Measurements from ENCODE around the gene PPP1R16B. TPM values are rescaled to one million over a fixed set of nuclear protein-coding genes. Genes with fewer than 3 reads are reported as not detected.
"Not testable (repeated sequence)": the region's sequence is repeated elsewhere in the genome, so short reads cannot be mapped to it uniquely, and the experiment has no call there.

PPP1R16B gene
- total RNA-seq, 1 donor from 2014 or later, result 10.4 TPM

DNA sequence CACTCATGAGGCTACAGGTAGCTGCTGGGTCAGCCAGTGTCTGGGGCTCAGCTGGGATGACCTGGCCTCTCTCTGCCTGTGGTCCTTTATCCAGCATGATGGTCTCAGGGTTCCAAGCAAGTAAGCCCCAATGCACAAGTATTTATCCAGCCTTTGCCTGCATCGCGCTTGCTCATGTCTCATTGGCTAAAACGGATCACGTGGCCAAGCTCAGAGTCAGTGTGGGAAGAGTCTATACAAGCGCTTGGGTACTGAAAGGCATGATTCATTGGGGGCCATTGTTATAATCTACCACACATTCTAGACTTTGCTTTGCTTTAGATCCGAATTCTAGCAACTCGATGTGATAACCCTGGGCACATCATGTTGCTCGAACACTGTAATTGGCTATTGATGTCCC, 48.3 kb downstream of the PPP1R16B start:
- no peak for DNase-seq (ENCODE audit: low spot score)

DNA sequence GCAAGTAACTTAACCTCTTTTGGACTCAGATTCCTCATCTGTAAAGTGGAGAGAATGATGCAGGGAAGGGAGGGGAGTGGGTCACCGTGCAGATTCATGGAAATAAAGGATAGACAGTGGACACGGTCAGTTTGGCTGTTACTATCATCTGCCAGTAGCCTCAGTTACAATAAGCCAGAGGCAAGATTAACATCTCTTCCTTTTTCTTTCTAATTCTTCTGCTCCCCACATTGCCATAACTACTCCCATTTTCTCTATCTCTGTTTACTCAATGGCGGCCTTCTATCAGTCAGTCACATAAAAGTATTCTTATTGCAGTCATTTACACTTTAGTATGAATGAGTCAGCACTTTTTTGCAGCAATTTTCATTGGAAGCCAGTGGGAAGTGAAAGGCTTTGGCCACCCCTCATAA, 49.2 kb downstream of the PPP1R16B start:
- no peak for DNase-seq (ENCODE audit: low spot score)

DNA sequence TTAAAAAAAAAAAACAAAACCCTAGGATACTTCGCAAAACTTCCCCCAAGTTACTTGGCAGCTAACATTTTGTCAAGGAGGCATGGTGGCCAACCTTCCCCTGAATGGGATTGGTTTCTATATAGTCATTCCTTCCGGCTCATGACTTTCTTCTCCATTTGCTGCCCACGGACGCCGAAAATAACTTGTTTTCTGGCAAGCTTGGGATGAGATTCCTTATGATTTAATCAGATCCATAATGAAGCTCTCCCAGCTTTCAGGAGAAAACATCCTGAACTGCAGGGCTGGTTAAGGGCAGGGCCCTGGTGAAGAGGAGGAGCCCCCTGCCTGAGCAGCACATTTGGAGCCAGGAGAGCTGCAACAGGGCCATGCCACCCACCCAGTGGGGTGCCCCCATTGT, 49.9 kb downstream of the PPP1R16B start:
- DNase-seq (ENCODE audit: low spot score), result no peak

DNA sequence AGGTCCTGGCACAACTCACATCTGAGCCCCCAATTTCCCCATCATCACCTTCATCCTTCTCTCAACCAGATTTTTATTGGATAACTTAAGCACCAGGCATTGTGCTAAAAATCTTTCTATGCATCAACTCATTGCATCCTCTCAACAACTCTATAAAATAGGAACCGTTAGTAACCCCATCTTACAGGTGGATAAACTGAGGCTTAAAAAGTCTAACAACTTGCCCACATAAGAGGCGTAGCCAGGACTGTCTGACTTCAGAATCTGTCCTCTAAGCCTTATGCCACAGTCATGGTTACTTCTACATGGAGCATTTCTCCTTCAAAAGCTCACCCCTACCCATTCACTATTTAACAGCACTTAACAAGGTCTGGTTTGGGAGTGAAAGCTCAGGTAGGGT, 51.1 kb downstream of the PPP1R16B start:
- no peak for DNase-seq (ENCODE audit: low spot score)

DNA sequence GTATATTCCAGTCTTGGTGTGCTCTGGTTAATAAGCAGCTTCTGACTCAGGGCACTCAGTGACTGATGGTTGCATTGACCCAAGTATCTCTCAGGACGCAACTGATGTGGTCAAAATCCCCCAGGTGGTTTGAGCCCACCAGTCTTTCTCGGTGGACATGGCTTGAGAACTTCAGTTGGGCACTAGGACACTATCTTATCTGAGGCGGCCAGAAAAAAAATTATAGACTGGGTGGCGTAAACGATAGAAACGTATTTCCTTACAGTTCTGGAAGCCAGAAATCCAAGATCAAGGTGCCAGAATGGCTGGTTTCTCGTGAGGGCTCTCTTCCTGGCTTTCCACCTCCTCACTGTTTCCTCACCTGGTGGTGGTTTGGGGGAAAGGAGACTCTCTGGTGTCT, 52.2 kb downstream of the PPP1R16B start:
- DNase-seq (ENCODE audit: low spot score), result no peak

DNA sequence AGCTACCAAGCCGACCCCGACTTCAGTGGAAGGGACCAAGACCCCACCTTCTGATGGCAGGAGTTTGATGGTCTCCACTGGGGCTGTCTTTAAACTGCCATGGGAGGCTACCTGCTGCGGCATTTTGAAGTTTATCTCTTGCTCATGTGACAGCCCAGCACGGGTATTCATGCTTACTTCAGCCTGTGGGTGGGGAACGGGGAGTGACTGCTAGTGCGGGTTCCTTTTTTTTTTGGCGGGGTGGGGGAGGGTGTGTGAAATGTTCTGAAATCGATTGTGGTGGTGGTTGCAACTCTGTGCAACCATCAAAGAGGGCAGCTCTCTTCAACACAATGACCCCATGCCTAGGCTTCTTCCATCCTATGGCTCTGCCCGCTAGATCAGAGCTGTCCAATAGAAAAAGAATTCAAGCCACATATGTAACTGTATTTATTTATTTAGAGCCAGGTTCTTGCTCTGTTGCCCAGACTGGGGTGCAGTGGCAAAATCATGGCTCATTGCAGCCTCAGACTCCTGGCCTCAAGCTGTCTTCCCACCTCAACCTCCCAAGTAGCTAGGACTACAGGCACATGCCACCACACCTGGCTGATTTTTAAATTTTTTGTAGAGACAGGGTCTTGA, 53.7 kb downstream of the PPP1R16B start:
- DNase-seq (ENCODE audit: low spot score), result no peak

DNA sequence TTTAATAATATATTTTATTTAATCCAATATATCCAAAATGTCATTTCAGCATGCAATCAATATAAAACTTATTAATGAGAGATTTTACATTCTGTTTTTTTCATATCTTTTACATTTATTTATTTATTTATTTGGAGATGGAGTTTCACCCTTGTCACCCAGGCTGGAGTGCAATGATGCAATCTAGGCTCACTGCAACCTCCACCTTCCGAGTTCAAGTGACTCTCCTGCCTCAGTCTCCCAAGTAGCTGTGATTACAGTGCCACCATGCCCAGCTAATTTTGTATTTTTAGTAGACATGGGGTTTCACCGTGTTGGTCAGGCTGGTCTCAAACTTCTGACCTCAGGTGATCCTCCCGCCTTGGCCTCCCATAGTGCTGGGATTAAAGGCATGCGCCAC, 54.4 kb downstream of the PPP1R16B start:
- not testable (repeated sequence) for DNase-seq (ENCODE audit: low spot score)

DNA sequence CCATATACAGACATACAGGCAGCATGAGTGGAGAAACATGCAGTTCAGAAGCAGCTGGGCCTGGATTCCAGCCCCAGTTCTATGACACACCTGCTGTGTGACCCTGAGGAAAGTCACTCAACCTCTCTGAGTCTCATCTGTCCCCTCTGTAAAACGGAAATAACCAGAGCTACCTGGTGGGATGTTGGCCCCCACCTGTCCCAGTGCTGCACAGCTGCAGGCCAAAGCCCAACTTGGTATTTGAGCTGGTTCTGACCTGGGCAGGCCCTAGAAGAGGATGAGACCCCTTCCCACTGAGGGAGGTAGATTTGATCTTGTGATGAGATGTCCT, 55.5 kb downstream of the PPP1R16B start:
- DNase-seq (ENCODE audit: low spot score), result no peak

DNA sequence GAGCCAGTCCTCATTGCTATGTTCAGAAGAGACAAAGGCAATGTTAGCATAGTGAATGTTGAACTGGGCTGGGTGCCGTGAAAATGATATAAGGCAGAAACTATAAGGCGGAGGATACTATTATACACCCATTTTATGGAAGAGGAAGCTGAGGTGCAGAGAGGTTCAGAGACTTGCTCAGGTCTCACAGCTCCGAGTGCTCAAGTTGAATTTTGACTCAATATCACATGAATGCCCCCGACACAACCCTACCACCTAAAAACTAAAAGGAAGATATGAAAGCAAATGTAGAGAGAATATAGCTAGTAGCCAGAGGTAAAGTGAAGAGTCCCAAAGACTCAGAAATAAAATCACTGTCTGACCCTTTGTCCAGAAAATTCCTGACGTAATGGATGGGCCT, 56.7 kb downstream of the PPP1R16B start:
- DNase-seq (ENCODE audit: low spot score), result no peak

DNA sequence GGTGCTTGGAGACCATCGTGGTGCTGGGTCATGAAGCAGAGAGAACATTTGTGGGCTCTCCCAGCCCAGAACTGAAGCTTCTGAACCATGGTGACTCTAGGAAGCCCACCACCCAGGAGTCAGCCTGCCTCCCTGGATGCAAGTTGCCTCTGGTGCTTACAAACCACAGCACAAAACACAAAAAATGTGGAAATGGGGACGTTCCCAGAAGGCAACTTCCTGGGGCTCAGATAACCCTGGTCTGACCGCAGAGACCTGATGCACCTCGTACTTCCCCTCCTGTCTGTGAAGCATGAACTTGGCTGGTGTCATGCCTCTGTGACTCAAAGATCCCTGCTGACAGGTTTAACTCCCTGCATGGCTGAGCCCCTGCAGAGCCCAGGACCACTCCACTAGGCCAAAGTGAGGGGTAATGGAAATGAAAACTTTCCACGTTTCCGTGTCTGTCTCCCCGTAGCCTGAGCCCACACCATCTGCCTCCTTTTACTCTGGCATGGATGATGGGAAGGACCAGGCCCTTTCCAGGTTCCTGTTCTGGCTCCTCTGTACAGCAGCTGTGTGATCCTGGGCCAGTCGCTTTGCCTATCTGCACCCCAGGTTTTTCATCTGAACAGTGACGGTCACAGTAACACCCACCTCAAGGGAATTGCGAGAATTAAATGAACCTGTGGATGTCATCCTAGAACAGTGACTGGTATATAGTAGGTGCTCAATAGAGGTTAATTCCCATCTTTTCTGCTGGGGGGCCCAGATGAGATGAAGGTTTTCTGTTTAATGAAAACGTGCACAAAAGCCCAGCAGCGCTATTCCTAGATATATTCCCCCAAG, 57.7 kb downstream of the PPP1R16B start:
- DNase-seq (ENCODE audit: low spot score), result no peak

DNA sequence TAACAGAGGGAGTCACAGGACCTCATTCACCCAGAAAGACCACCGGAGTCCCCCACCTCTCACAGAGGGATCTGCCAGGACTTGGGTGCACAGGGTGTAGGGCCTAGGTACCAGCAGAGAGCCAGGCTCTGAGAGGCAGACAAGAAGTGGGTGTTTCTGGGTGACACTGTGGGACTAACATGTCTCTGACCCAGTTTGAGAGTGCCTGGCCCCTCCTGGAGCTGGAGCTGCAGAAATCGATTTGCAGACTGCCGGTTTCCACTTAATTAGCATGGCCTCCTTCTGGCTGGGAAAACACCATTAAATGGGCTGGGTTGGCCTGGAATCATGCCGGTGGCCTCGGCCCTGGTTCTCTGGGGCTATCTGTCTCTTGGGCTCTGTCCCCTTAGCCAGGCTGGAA, 59.2 kb downstream of the PPP1R16B start:
- DNase-seq (ENCODE audit: low spot score), result no peak

DNA sequence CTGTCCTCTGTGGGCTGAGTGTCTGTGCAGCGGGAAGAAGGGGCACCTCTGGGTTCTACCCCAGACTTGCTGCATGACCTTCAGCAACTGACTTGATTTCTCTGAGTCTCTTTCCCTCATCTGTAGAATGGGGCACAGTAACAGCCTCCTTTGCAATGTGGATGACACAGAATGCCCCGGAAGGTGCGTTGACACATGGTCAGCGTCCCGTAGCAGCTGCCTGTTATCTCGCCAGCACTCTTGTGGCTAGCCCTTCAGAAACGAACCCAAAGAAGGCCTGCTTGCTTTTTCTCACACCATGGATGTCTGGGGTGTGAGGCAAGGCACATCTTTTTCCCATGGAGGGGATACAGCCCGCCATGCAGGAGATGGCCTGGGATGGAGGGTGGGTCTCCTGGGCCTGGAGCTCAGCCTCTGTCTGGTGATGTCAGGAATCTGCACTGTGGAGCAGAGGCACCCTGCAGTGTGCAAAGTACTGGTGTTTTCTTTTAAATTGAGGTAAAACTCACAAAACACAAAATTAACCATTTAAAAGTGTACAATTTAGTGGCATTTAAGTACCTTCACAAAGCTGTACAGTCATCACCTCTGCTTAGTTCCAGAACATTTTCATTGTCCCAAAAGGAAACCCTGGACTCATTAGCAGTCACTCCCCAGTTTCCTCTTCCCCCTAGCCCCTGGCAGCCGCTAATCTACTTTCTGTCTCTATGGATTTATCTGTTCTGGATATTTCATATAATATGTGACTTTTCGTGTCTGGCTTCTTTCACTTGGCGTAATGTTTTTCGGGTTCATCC, 61.0 kb downstream of the PPP1R16B start:
- no peak for DNase-seq (ENCODE audit: low spot score)

DNA sequence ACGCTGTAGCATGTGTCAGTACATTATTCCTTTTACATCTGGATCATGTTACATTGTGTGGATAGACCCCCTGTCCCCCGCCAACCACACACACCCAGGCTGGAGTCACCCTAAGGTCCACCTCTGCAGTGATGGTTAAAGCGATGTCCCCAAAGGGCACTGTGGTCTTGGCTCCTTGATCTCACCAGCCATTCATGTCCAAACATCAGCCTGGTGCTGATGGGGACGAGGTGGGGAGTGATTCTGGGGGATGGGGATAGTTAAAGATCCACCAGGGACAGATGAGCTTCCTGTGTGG, 61.5 kb downstream of the PPP1R16B start:
- no peak for DNase-seq (ENCODE audit: low spot score)

DNA sequence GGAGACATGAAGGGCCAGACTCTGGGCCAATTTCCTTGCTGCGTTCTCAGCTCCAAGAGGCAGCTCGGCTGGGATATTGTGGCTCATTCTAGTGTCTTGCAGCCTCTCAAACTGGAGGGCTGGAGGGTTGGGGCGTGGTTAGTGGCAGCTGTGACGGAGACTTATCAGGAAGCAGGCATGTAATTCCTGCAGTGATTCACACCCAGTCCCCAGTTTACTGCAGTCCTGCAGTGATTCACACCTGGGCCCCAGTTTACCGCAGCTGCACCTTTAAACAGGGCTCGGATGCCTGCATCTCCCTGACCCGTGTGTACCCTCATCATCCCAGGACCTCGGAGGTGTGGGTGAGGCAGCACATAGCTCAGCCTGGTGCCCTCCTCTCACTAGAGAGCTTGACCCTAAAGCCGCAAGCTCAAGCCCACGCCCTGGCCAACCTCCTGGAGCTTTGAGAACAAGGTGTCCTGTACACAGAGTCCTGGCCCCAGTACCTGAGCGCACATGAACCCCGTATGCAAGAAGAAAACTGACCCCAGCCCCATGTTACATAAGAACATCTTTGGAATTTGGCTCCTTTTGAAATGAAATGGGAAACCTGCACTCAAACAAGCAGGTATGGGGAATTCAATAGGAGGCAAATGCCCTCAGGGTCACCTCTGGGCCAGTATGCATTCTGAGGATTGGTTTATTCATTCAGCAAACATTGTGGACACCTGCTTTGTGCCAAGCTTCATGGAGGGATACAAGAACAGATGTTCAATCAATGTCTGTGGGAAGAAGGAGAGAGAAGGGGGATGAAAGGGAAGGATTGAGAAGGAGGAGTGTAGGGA, 65.4 kb downstream of the PPP1R16B start:
- DNase-seq (ENCODE audit: low spot score), result no peak

DNA sequence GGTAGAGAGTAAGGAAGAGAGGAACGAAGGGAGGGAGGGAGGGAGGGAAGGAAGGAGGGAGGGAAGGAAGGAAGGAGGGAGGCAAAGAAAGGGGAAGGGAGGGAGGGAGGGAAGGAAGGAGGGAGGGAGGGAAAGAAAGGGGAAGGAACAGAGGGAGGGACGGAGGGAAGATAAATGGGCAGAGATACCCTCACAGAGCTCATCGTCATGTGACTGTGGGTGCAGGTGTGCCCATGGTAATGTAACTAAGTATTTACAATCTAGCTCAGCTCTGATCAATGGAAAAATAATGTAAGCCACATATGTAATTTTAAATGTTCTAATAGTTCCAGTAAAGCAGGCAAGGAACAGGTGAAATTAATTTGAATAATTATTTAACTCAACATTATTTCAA, 66.1 kb downstream of the PPP1R16B start:
- DNase-seq (ENCODE audit: low spot score), result no peak

DNA sequence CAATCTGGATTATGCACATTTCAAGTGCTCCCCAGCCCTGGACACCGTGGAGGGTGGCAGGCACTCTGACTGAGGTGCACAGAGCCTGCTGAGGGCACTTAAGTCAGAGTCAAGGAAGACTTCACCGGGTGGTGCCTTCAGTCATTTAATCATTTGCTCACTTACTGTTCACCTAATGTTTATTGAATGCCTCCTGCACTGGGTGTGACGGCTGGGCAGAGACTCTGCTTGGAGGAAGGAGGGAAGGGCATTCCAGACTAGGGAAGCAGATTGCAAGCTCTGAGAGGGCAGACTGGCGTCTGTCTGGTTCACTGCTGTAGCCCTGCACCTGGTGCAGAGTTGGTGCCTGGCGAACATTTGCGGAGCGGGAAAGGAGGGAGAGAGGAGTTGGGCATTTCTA, 66.5 kb downstream of the PPP1R16B start:
- no peak for DNase-seq (ENCODE audit: low spot score)

DNA sequence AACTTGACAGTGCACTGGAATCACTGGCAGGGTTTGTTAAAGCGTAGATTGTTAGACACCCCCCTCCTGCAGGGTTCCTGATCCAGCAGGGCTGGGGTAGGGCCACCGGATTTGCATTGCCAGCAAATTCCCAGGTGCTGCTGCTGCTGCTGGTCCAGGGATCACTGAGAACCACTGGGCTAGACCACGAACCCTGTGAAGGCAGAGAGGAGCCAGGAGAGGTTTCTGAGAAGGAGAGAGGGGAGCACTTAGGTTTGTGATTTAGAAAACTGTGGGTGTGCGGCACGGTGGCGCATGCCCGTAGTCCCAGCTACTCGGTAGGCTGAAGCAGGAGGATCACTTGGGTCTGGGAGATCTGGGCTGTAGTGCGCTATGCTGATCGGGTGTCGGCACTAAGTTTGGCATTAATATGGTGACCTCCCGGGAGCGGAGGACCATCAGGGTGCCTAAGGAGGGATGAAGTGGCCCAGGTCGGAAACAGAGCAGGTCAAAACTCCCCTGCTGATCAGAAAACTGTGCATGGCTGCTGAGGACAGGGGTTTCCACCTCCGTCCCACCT, 67.1 kb downstream of the PPP1R16B start:
- DNase-seq (ENCODE audit: low spot score), result no peak

DNA sequence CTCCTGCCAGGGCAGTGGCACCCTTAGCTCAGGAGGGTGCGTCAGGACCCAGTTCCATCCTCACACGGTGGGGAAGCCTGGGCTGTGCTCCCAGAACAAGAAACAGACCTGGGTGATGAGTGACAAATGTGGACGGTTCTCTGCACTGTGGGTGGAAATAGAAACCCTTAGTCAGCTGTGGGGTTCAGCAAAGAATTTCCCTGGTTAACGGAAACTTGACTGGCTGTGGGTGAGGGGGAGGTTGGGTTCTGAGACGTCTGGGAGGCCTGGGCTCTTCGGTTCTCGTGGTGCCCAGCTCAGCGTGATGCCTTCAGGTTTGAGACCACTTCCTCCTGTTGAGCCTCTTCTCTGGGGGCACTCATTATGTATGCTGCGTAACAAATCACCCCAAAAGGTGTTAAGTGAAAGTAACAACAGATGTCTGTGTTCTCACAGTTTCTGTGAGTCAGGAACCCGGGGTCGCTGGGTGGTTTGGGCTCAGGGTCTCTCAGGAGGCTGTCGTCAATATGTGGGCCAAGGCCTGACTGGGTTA, 67.6 kb downstream of the PPP1R16B start:
- no peak for DNase-seq (ENCODE audit: low spot score)

DNA sequence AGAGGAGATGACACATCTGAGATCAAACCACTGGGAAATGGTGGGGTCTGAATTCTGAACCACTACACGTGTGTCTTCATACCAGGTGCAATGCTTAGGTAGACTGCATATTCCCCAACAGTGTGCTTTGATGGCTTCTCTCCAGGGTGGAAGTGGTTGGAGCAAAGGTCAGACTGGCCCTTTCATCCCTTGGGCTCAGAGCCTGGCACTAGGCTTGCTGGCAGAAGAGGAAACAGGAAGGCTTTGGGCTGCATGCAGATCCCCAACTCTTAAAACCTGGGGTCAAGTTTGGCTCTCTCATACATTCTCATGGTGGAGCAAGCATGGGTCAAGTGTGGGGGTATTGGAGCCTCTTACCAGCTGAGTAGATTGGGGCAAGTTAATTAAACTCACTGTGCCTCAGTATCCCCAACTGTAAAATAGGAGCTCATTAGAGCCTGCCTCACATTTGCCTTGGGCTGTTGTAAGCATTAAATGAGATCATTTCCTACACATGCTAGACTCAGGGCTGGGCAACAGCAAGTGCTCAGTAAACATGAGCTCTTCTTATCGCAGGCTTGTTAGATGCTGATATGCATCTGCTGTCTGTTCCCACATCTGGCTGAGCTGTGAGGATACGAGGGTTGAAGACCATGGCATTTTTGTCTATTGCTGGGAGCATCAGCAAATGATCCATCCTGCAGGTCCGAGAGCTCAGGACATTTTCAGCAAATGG, 69.1 kb downstream of the PPP1R16B start:
- no peak for DNase-seq (ENCODE audit: low spot score)

DNA sequence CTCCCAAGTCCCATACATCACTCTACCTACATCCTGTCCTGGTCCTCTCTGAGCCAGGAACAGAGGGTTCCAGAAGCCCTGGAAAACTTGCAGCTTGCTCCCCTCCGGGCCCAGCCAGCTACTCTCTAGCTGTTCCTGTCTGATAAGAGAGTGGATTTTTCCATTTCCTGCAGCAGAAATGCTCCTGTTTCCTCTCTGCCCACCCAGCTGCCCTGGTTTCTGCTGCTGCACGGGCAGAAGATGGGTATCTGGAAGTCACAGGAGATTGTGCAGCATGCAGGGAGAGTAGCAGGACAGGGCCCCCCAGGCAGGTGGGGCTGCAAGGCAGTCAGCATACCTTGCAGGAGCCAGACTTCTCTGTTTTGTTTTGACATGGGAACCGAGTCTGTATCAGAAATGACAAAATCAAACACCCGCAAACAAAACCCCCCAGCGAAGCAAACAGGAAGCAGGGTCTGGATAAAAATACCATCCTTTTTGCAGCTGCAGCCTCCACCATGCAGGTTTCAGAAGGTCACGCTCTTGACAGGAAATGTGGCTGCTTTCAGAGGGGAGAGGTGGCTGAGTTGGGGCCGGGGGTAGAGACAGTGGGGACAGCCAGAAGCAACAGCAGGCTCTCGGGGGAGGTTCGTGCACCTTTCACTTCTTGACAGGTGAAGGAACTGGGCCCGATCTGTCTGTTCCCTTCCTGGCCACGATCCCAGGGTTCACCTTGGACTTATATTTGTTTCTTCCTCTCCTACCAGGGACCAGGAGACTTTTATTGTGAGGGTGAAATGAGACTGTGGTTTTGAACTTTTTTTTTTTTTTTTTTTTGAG, 69.9 kb downstream of the PPP1R16B start:
- DNase-seq (ENCODE audit: low spot score), result no peak

Measured in ureter (tissue), 1 donor.